ENCODE data around the gene UBE2F. TPM values are rescaled to one million over a fixed set of nuclear protein-coding genes. Genes with fewer than 3 reads are reported as not detected.

Gene UBE2F
- total and polyA plus RNA-seq, 9 of the 15 experiments (the other 6 are each of a cell fraction or from before 2014, with no cell fraction given), result 18.1 to 88.1 (median 53.0) TPM

- TF ChIP-seq NR2C1 (IDR thresholded peaks at IDR 0.05), result no peak
- peak; percentile 45 for TF ChIP-seq NR2C1 (tag; IDR thresholded peaks at IDR 0.05)
- TF ChIP-seq NCOA2 (IDR thresholded peaks at IDR 0.05; ENCODE audit: partially characterized antibody in 2 of 2), result no peak
- ChIA-PET POLR2A (interaction anchor here (0.6 to 1.5 kb wide), 2 partner anchors 10 to 23 kb away, joined by 3 to 4 read pairs; no protein-coding TSS in a partner anchor), CTCF (ENCODE audit: low intra/inter-chr PET ratio) (no interaction called here)
- Histone ChIP-seq H3K27me3 (ENCODE audit: control insufficient read depth in 2 of 2, insufficient read depth in 2 of 2, low read length in 2 of 2) (no peaks in the 10 kb centered on the region), H3K9ac (ENCODE audit: insufficient read depth in 1 of 2, low read depth in 2 of 2, low read length in 2 of 2) (peak overlapping the region in 1 of 2 experiments; percentile 45; a peak in 1 of 4 replicates), H3K79me2 (ENCODE audit: control insufficient read depth, insufficient read depth, low read length) (peaks cover 40% of the 10 kb centered on the region), H3K9me1 (ENCODE audit: control insufficient read depth, insufficient read depth, low read length) (no peaks in the 10 kb centered on the region), H3K4me1 (replicated peaks in 1 of 2; ENCODE audit: control insufficient read depth in 2 of 2, insufficient read depth in 2 of 2, low read length in 2 of 2) (peaks cover 4 to 9% of the 10 kb centered on the region in 2 experiments; a peak in 4 of 5 replicates), H3K4me3 (no peak overlapping the region), H3K36me3 (ENCODE audit: control insufficient read depth, insufficient read depth, low read length) (peaks cover 50% of the 10 kb centered on the region), H2AFZ (ENCODE audit: low read depth, low read length) (no peak overlapping the region), H3K4me2 (ENCODE audit: insufficient read depth, low read length) (no peak overlapping the region), H3K9me3 (replicated peaks; ENCODE audit: control insufficient read depth, insufficient read depth, low read depth, low read length) (no peaks in the 10 kb centered on the region), H4K20me1 (replicated peaks; ENCODE audit: control insufficient read depth, insufficient read depth, low read length) (no peaks in the 10 kb centered on the region), H3K27ac (ENCODE audit: extremely low read depth, low read depth, low read length) (no peak overlapping the region)
- FAIRE-seq (no peak), DNase-seq (ENCODE audit: extremely low read depth in 1 of 4, low spot score in 3 of 4) (no peak), ATAC-seq (no peak)
- no TSS peak for BruUV-seq (replicated peaks)
- 88% methylated on average over 6 of the region's 8 CpGs for WGBS (ENCODE audit: insufficient coverage, low coverage, missing lambda C conversion rate)
- in situ Hi-C loops (cut with MboI) (no loop called here), intact Hi-C loops (cut with micrococcal nuclease) (no loop called here)
Observed at GRCh38 chr2:238063414-238064189, 96.8 kb downstream of the UBE2F start.

GRCh38 chr2:238064376-238064775 is 97.6 kb downstream of the UBE2F start:
- ChIA-PET CTCF (ENCODE audit: low intra/inter-chr PET ratio) (no interaction called here), POLR2A (interaction anchor here (1.5 kb wide), 1 partner anchor 10 kb away, joined by 4 read pairs; no protein-coding TSS in a partner anchor)
- peaks cover 4 to 9% of the 10 kb centered on the region in 2 experiments; a peak in 4 of 5 replicates for H3K4me1 ChIP-seq (replicated peaks in 1 of 2; ENCODE audit: control insufficient read depth in 2 of 2, insufficient read depth in 2 of 2, low read length in 2 of 2)
- H3K9me3 ChIP-seq (replicated peaks; ENCODE audit: control insufficient read depth, insufficient read depth, low read depth, low read length), result no peaks in the 10 kb centered on the region
- H2AFZ ChIP-seq (ENCODE audit: low read depth, low read length), result no peak overlapping the region
- H3K27ac ChIP-seq (ENCODE audit: extremely low read depth, low read depth, low read length), result no peak overlapping the region
- intact Hi-C loops (cut with micrococcal nuclease), result no loop called here
- no peaks in the 10 kb centered on the region for H3K9me1 ChIP-seq (ENCODE audit: control insufficient read depth, insufficient read depth, low read length)
- H3K27me3 ChIP-seq (ENCODE audit: control insufficient read depth in 2 of 2, insufficient read depth in 2 of 2, low read length in 2 of 2), result no peaks in the 10 kb centered on the region
- H3K79me2 ChIP-seq (ENCODE audit: control insufficient read depth, insufficient read depth, low read length), result peaks cover 40% of the 10 kb centered on the region
- TF ChIP-seq SMAD4 (CRISPR knock-in tag; conservative IDR thresholded peaks at IDR 0.05), result no peak
- no peak for TF ChIP-seq ERF (CRISPR knock-in tag; IDR thresholded peaks at IDR 0.05)
- TF ChIP-seq ZNF668 (CRISPR knock-in tag; IDR thresholded peaks at IDR 0.05), result no peak
- TF ChIP-seq ESRRA (IDR thresholded peaks at IDR 0.05; ENCODE audit: borderline replicate concordance, low read depth), result no peak
- FAIRE-seq (no peak), DNase-seq (ENCODE audit: extremely low read depth in 1 of 4, low spot score in 3 of 4) (no peak), ATAC-seq (no peak)
- in situ Hi-C loops (cut with MboI), result no loop called here
- peaks cover 56% of the 10 kb centered on the region for H3K36me3 ChIP-seq (ENCODE audit: control insufficient read depth, insufficient read depth, low read length)
- no peak overlapping the region for H3K4me2 ChIP-seq (ENCODE audit: insufficient read depth, low read length)
- WGBS (ENCODE audit: insufficient coverage, low coverage, missing lambda C conversion rate), result 82% methylated on average over 7 of the region's 7 CpGs
- H4K20me1 ChIP-seq (replicated peaks; ENCODE audit: control insufficient read depth, insufficient read depth, low read length), result no peaks in the 10 kb centered on the region
- no peak overlapping the region for H3K9ac ChIP-seq (ENCODE audit: insufficient read depth in 1 of 2, low read depth in 2 of 2, low read length in 2 of 2)
- no TSS peak for BruUV-seq (replicated peaks)
- no peak overlapping the region for H3K4me3 ChIP-seq

All from K562 (cell line).